ENCODE data around the gene COG5. TPM values are rescaled to one million over a fixed set of nuclear protein-coding genes. Genes with fewer than 3 reads are reported as not detected.

The COG5 gene
- polyA plus RNA-seq, 3 donors = 12.7 to 29.0 (median 28.1) TPM

GRCh38 chr7:107439025-107439424 is 124.7 kb downstream of the COG5 start:
- Histone ChIP-seq H3K9me3 (replicated peaks in 1 of 2; ENCODE audit: control insufficient read depth in 1 of 2, insufficient read depth in 1 of 2, low read length in 2 of 2) (peaks cover 3 to 4% of the 10 kb centered on the region in 2 donors), H3K79me2 (ENCODE audit: insufficient read depth, low read length) (no peaks in the 10 kb centered on the region), H3K27ac (ENCODE audit: low read depth in 1 of 2, low read length in 2 of 2) (no peak overlapping the region), H3K4me1 (ENCODE audit: control insufficient read depth in 1 of 2, insufficient read depth in 2 of 2, low read length in 2 of 2) (no peaks in the 10 kb centered on the region), H2AFZ (ENCODE audit: insufficient read depth, low read depth, low read length, poor library complexity, severe bottlenecking) (no peak overlapping the region), H3K36me3 (replicated peaks in 1 of 2; ENCODE audit: control insufficient read depth in 1 of 2, insufficient read depth in 2 of 2, low read length in 2 of 2) (peaks cover 0 to 6% of the 10 kb centered on the region in 2 donors), H3K4me3 (replicated peaks in 1 of 3; ENCODE audit: low read depth in 2 of 3, low read length in 3 of 3) (no peak overlapping the region), H3K4me2 (replicated peaks; ENCODE audit: extremely low read depth, low read length, poor library complexity, severe bottlenecking) (no peak overlapping the region), H3K9ac (ENCODE audit: insufficient read depth, low read length, poor library complexity, severe bottlenecking) (no peak overlapping the region), H4K20me1 (ENCODE audit: insufficient read depth, low read length) (no peaks in the 10 kb centered on the region), H3K27me3 (ENCODE audit: control insufficient read depth in 2 of 2, insufficient read depth in 2 of 2, low read length in 2 of 2) (no peaks in the 10 kb centered on the region)
- Mint-ChIP-seq H3K9me3 (peaks cover 0 to 8% (median 2%) of the 10 kb centered on the region in 7 donors), H3K4me1 (no peaks in the 10 kb centered on the region), H3K27ac (peak overlapping the region in 1 of 7 donors; percentile 16), H3K36me3 (peaks cover 8 to 21% of the 10 kb centered on the region in 2 donors), H3K27me3 (ENCODE audit: low read depth in 3 of 3) (peaks cover 0 to 2% (median 0%) of the 10 kb centered on the region in 3 donors), H3K4me3 (no peak overlapping the region)
- intact Hi-C loops (cut with micrococcal nuclease) = no loop called here
- TF ChIP-seq CTCF (IDR thresholded peaks at IDR 0.05) = no peak
- no peak for DNase-seq
- 92% methylated on average over 3 of the region's 5 CpGs for WGBS (ENCODE audit: insufficient coverage)

GRCh38 chr7:107435749-107436148 is 128.0 kb downstream of the COG5 start:
- Mint-ChIP-seq H3K27me3 (ENCODE audit: low read depth in 3 of 3) (peaks cover 0 to 2% (median 0%) of the 10 kb centered on the region in 3 donors), H3K9me3 (peaks cover under 1 to 6% (median 4%) of the 10 kb centered on the region in 7 donors), H3K4me3 (no peak overlapping the region), H3K36me3 (peaks cover 6 to 13% of the 10 kb centered on the region in 2 donors), H3K27ac (peak overlapping the region in 1 of 7 donors; percentile 8), H3K4me1 (no peaks in the 10 kb centered on the region)
- Histone ChIP-seq H3K27me3 (ENCODE audit: control insufficient read depth in 2 of 2, insufficient read depth in 2 of 2, low read length in 2 of 2) (no peaks in the 10 kb centered on the region), H3K36me3 (replicated peaks in 1 of 2; ENCODE audit: control insufficient read depth in 1 of 2, insufficient read depth in 2 of 2, low read length in 2 of 2) (no peaks in the 10 kb centered on the region), H3K27ac (ENCODE audit: low read depth in 1 of 2, low read length in 2 of 2) (no peak overlapping the region), H3K4me3 (replicated peaks in 1 of 3; ENCODE audit: low read depth in 2 of 3, low read length in 3 of 3) (no peak overlapping the region), H4K20me1 (ENCODE audit: insufficient read depth, low read length) (no peaks in the 10 kb centered on the region), H3K4me1 (ENCODE audit: control insufficient read depth in 1 of 2, insufficient read depth in 2 of 2, low read length in 2 of 2) (no peaks in the 10 kb centered on the region), H3K4me2 (replicated peaks; ENCODE audit: extremely low read depth, low read length, poor library complexity, severe bottlenecking) (no peak overlapping the region), H3K79me2 (ENCODE audit: insufficient read depth, low read length) (no peaks in the 10 kb centered on the region), H2AFZ (ENCODE audit: insufficient read depth, low read depth, low read length, poor library complexity, severe bottlenecking) (no peak overlapping the region), H3K9ac (ENCODE audit: insufficient read depth, low read length, poor library complexity, severe bottlenecking) (no peak overlapping the region), H3K9me3 (replicated peaks in 1 of 2; ENCODE audit: control insufficient read depth in 1 of 2, insufficient read depth in 1 of 2, low read length in 2 of 2) (peaks cover 3 to 4% of the 10 kb centered on the region in 2 donors)
- WGBS (ENCODE audit: insufficient coverage) = no CpG with 5 or more reads among the region's 1 CpG
- DNase-seq = no peak
- no peak for TF ChIP-seq CTCF (IDR thresholded peaks at IDR 0.05)
- intact Hi-C loops (cut with micrococcal nuclease) = no loop called here
